ENCODE results near the gene ANKRD40CL.

Gene ANKRD40CL, protein sequence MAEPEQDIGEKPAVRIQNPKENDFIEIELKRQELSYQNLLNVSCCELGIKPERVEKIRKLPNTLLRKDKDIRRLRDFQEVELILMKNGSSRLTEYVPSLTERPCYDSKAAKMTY

DNA sequence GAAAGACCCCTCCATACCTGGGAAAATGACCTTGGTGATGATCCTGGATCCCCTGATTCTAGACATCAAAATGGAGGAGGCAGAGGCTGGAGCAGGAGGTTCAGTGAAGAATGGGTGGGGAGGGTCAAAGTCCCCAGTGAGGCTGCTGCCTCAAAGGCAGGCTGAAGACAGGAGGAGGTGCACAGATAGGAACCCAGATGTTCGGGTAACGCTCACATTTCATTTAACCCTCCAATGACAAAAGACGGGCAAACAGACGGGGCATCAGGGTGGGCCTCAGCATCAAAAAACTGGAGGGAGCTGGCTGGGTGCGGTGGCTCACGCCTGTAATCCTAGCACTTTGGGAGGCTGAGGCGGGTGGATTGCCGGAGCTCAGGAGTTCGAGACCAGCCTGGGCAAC is at the start of gene ANKRD40CL:
Gene ANKRD40CL (minus strand): TSS at position 73 of the 400 bp plus-strand sequence. CDS start 605 bp downstream, outside the sequence.
- H3K36me3 Mint-ChIP-seq (ENCODE audit: low read depth): no peaks in the 10 kb centered on the region
- no peak for DNase-seq
- TF ChIP-seq, protein P1, sequence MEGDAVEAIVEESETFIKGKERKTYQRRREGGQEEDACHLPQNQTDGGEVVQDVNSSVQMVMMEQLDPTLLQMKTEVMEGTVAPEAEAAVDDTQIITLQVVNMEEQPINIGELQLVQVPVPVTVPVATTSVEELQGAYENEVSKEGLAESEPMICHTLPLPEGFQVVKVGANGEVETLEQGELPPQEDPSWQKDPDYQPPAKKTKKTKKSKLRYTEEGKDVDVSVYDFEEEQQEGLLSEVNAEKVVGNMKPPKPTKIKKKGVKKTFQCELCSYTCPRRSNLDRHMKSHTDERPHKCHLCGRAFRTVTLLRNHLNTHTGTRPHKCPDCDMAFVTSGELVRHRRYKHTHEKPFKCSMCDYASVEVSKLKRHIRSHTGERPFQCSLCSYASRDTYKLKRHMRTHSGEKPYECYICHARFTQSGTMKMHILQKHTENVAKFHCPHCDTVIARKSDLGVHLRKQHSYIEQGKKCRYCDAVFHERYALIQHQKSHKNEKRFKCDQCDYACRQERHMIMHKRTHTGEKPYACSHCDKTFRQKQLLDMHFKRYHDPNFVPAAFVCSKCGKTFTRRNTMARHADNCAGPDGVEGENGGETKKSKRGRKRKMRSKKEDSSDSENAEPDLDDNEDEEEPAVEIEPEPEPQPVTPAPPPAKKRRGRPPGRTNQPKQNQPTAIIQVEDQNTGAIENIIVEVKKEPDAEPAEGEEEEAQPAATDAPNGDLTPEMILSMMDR (IDR thresholded peaks at IDR 0.05): no peak
- H3K27ac Mint-ChIP-seq: peak within 1 kb of the TSS; percentile 54
- no peak within 1 kb of the TSS for H3K4me3 Mint-ChIP-seq
- H3K27me3 Mint-ChIP-seq (ENCODE audit: low read depth, poor library complexity): peaks cover 10% of the 10 kb centered on the region
- H3K4me1 Mint-ChIP-seq: peaks cover 48% of the 10 kb centered on the region
- no peaks in the 10 kb centered on the region for H3K9me3 Mint-ChIP-seq

DNA sequence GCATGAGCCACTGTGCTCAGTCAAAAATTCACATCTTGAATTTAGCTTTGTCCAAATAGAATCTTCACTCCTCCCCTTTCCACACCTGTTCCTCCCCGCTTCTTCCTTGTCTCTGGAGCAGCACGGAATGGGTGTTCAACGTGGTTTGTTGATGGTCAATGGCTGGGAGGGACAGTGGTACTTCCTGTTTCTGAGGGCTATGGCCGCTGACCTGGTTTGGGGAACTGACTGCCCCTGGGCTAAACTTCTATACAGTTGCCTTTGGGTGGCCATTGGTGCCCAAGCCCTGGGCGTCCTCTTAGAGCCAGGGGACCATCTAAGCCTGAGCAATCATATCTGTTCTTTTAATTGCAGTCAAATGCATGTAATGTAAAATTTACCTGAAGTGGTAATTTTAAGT is 49.0 kb upstream of the ANKRD40CL start:
- no peak overlapping the region for H3K4me3 Mint-ChIP-seq
- TF ChIP-seq, protein P1 (IDR thresholded peaks at IDR 0.05): no peak
- H3K9me3 Mint-ChIP-seq: peaks cover 7% of the 10 kb centered on the region
- no peak overlapping the region for H3K27ac Mint-ChIP-seq
- DNase-seq: no peak
- H3K4me1 Mint-ChIP-seq: peaks cover 29% of the 10 kb centered on the region
- peaks cover 15% of the 10 kb centered on the region for H3K27me3 Mint-ChIP-seq (ENCODE audit: low read depth, poor library complexity)
- no peaks in the 10 kb centered on the region for H3K36me3 Mint-ChIP-seq (ENCODE audit: low read depth)

DNA sequence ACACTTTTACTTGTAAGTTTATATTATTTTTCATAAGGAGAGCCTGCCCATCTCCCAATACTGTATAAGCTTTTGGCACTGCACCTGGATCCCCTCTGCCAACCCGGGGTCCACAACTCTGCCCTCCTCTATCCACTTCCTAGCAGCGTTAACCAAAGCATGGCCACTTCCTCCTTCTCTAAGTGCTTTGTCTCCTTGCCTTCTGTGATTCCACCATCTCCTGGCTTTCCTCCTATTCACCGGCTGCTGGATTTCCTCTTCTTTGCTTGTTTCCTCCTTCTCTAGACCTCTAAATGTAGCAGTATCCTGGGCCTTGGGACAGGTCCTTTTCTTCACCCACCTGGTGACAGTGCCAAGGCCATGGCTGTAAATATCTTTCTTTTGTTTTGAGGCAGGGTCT is 48.1 kb upstream of the ANKRD40CL start:
- Mint-ChIP-seq H3K36me3 (ENCODE audit: low read depth) (no peaks in the 10 kb centered on the region), H3K4me3 (no peak overlapping the region), H3K27me3 (ENCODE audit: low read depth, poor library complexity) (peaks cover 16% of the 10 kb centered on the region), H3K27ac (no peak overlapping the region), H3K4me1 (peaks cover 37% of the 10 kb centered on the region), H3K9me3 (peaks cover 7% of the 10 kb centered on the region)
- DNase-seq: no peak
- TF ChIP-seq, protein P1 (IDR thresholded peaks at IDR 0.05): no peak

DNA sequence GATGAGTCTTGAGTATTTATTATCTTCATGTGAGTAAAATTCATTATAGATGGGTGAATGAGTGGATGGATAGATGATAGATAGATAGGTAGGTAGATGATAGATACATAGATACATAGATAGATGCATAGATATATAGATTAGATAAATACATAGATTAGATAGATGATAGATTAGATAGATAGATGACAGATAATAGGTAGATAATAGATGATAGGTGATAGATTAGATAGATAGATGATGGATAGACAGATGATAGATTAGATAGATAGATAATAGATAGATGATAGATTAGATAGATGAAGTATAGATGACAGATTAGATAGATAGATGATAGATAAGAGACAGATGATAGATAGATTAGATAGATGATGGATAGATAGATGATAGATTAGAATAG is 46.3 kb upstream of the ANKRD40CL start:
- peaks cover 7% of the 10 kb centered on the region for H3K9me3 Mint-ChIP-seq
- peaks cover 29% of the 10 kb centered on the region for H3K4me1 Mint-ChIP-seq
- no peaks in the 10 kb centered on the region for H3K36me3 Mint-ChIP-seq (ENCODE audit: low read depth)
- DNase-seq: no peak
- TF ChIP-seq, protein P1 (IDR thresholded peaks at IDR 0.05): no peak
- no peak overlapping the region for H3K4me3 Mint-ChIP-seq
- H3K27ac Mint-ChIP-seq: no peak overlapping the region
- peaks cover 17% of the 10 kb centered on the region for H3K27me3 Mint-ChIP-seq (ENCODE audit: low read depth, poor library complexity)

DNA sequence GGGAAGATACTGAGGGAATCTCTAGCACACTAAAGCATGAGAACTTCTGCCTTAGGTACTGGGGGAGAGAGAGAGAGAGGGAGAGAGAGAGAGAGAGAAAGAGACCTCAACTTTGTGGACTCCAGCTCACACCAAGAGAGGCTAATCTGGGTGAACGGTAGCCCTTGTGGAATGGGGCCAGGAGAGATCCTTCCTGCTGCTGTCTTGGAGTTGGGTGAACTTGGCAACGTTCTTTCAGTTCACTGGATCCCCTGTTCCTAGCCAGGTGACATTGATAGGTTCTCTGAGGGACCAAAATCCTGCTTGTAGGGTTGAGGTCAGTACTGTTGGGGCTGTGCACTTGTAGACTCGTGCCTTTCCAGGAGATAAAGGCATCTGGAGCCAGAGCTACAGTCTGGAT is 41.6 kb upstream of the ANKRD40CL start:
- H3K9me3 Mint-ChIP-seq: peaks cover 4% of the 10 kb centered on the region
- TF ChIP-seq, protein P1 (IDR thresholded peaks at IDR 0.05): no peak
- H3K4me3 Mint-ChIP-seq: no peak overlapping the region
- DNase-seq: no peak
- H3K27me3 Mint-ChIP-seq (ENCODE audit: low read depth, poor library complexity): peaks cover 18% of the 10 kb centered on the region
- H3K36me3 Mint-ChIP-seq (ENCODE audit: low read depth): no peaks in the 10 kb centered on the region
- peaks cover 37% of the 10 kb centered on the region for H3K4me1 Mint-ChIP-seq
- H3K27ac Mint-ChIP-seq: no peak overlapping the region

DNA sequence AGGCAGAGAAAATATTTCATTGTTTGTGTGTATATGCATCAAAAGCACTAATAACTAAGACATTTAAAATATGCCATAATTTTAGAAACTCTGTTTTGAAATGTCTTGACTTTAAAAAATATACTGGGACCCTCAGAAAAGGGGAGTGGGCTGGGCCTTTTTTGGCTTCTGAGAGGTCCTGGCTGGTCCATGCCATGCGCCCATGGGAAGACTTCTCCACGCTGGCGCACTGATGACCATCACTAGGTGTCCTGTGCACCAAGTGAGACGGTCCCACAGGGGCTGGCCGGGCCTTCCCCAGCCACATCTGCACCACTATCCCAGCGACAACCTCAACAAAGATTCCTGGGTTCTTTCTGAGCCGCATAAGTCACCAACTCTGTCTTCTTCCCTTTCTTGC is 41.1 kb upstream of the ANKRD40CL start:
- TF ChIP-seq, protein P1 (IDR thresholded peaks at IDR 0.05): no peak
- no peak overlapping the region for H3K27ac Mint-ChIP-seq

More for the DNA sequence above, 41.1 kb upstream of the ANKRD40CL start:
- no peak for DNase-seq
- Mint-ChIP-seq H3K27me3 (ENCODE audit: low read depth, poor library complexity) (peaks cover 18% of the 10 kb centered on the region), H3K36me3 (ENCODE audit: low read depth) (no peaks in the 10 kb centered on the region), H3K4me1 (peaks cover 42% of the 10 kb centered on the region), H3K4me3 (no peak overlapping the region), H3K9me3 (no peaks in the 10 kb centered on the region)

Data from nephron progenitor cell (in vitro differentiated cells).